Keratinocyte (primary cell): Measurements from ENCODE around the gene RNF150. TPM values are rescaled to one million over a fixed set of nuclear protein-coding genes. Genes with fewer than 3 reads are reported as not detected.

ENCODE experiments used
- DNase-seq: peaks from one replicate; pipeline ENCODE4 v3.0.0-alpha.2; 2011; ENCODE audit warnings: low read depth, missing footprints, low spot score
- FAIRE-seq: peaks from 2 replicates; lab custom pipeline; 2011; peaks lifted over from hg19 to GRCh38; lab: Jason Lieb, UNC
- H2AFZ ChIP-seq: 2 replicates; pipeline ENCODE4 v1.6.0; 2012; ENCODE audit warnings: low read length, control low read depth, inconsistent platforms; ENCODE audit not compliant: control insufficient read depth
- H3K27ac ChIP-seq: 2 replicates; pipeline ENCODE4 v1.5.1; 2011; ENCODE audit warnings: low read length; ENCODE audit not compliant: control insufficient read depth, insufficient read depth
- H3K27me3 ChIP-seq: 3 replicates; pipeline ENCODE4 v1.6.0; 2011; ENCODE audit warnings: low read length; ENCODE audit not compliant: control insufficient read depth, insufficient read depth; ENCODE audit errors: extremely low read depth
- H3K36me3 ChIP-seq, 2 experiments: 2 replicates in 1 of 2; 3 replicates in 1 of 2; pipeline ENCODE4 v1.5.1; 2011; ENCODE audit warnings: low read length in 2 of 2, mild to moderate bottlenecking in 1 of 2; ENCODE audit not compliant: control insufficient read depth in 2 of 2, insufficient read depth in 2 of 2; ENCODE audit errors: extremely low read depth in 1 of 2
- H3K4me1 ChIP-seq: 3 replicates; pipeline ENCODE4 v1.5.1; 2011; ENCODE audit warnings: low read length; ENCODE audit not compliant: control insufficient read depth, insufficient read depth; ENCODE audit errors: extremely low read depth
- H3K4me2 ChIP-seq: 3 replicates; pipeline ENCODE4 v1.6.0; 2011; ENCODE audit warnings: low read depth, low read length; ENCODE audit not compliant: control insufficient read depth, insufficient read depth; ENCODE audit errors: extremely low read depth
- H3K4me3 ChIP-seq, 3 experiments: fragments of 200-600 bp in 1 of 3; sonication (generic) in 1 of 3; 2 replicates in 2 of 3; 3 replicates in 1 of 3; pipeline ENCODE4 v1.5.1; 2011 to 2016; ENCODE audit warnings: low read length in 3 of 3, mild to moderate bottlenecking in 3 of 3, control low read depth in 2 of 3, inconsistent platforms in 1 of 3, low read depth in 1 of 3, mixed read lengths in 1 of 3, mixed run types in 1 of 3, moderate library complexity in 1 of 3; ENCODE audit not compliant: control insufficient read depth in 2 of 3, insufficient read depth in 2 of 3; ENCODE audit errors: extremely low read depth in 1 of 3
- H3K79me2 ChIP-seq: 2 replicates; pipeline ENCODE4 v1.6.0; 2012; ENCODE audit warnings: low read length; ENCODE audit not compliant: control insufficient read depth, insufficient read depth
- H3K9ac ChIP-seq: 3 replicates; pipeline ENCODE4 v1.6.0; 2011; ENCODE audit warnings: low read length; ENCODE audit not compliant: control insufficient read depth, insufficient read depth; ENCODE audit errors: extremely low read depth
- H3K9me1 ChIP-seq: 3 replicates; pipeline ENCODE4 v1.6.0; 2011; ENCODE audit warnings: low read length; ENCODE audit not compliant: control insufficient read depth, insufficient read depth; ENCODE audit errors: extremely low read depth
- H3K9me3 ChIP-seq: 2 replicates; pipeline ENCODE4 v1.5.1; 2012; ENCODE audit warnings: low read depth, low read length; ENCODE audit not compliant: control insufficient read depth
- H4K20me1 ChIP-seq: 3 replicates; pipeline ENCODE4 v1.6.0; 2011; ENCODE audit warnings: low read length; ENCODE audit not compliant: control insufficient read depth, insufficient read depth; ENCODE audit errors: extremely low read depth
- CTCF ChIP-seq, 3 experiments: IDR thresholded peaks in 1 of 3; conservative IDR thresholded peaks in 1 of 3; optimal IDR thresholded peaks in 1 of 3; 2 replicates in 2 of 3; 3 replicates in 1 of 3; pipeline versions ENCODE3 to v1.5.1; 2011; ENCODE audit warnings: low read length in 3 of 3, mild to moderate bottlenecking in 3 of 3, moderate library complexity in 2 of 3, control low read depth in 1 of 3, inconsistent platforms in 1 of 3; ENCODE audit not compliant: insufficient read depth in 2 of 3; ENCODE audit errors: extremely low read depth in 1 of 3
- EZH2 ChIP-seq: IDR thresholded peaks from one replicate; pipeline ENCODE4 v1.6.1; 2012; ENCODE audit warnings: inconsistent platforms, mild to moderate bottlenecking, low read length, moderate library complexity
- dilution Hi-C: fragments of 300-500 bp; cut with MboI; formaldehyde crosslinking; loops from one replicate; pipeline ENCODE4 v1.7.0; 2020; ENCODE audit warnings: low sequenced_read_pairs; ENCODE audit not compliant: extremely low pct_ligation_motif_present
- polyA plus RNA-seq, 5 experiments: library from polyadenylated mRNA; depleted of rRNA in 3 of 5; stranded (reverse) in 3 of 5; stranded (forward) in 1 of 5; unstranded in 1 of 5; fragments of >200 nt; gene quantifications; 1 replicate in 1 of 5; 2 replicates in 3 of 5; 3 replicates in 1 of 5; pipeline versions ENCODE4 v1.2.1 to v1.2.3, GENCODE V29; 2011 to 2012; ENCODE audit warnings: missing spikeins in 2 of 5, low read depth in 1 of 5, low replicate concordance in 1 of 5

Gene RNF150
- polyA plus RNA-seq, 1 donor (not counting 4 experiments of a cell fraction or from before 2014, with no cell fraction given), result 0.18 TPM

DNA sequence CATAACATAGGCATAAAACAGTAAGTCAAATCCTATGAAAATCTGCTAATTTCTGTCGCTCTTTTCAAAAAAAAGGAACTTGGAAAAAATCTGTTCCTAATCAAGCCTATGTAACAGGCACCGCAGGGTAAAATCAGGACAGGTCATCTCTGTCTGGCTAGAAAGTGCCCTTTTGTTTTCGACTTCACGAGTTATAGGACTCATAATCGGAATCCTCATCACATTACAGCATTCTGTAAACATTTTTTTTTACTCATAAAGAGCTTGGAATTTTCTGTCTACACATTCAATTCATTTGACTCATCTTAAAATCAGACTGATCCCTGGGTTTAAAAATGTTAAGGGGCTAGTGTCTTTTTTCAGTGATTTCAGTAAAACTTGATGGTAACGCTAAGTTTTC is 195.4 kb downstream of the RNF150 start:
- TF ChIP-seq CTCF (optimal IDR thresholded peaks at IDR 0.05 in 1 of 3, IDR thresholded peaks at IDR 0.05 in 1 of 3, conservative IDR thresholded peaks at IDR 0.05 in 1 of 3; ENCODE audit: extremely low read depth in 1 of 3, insufficient read depth in 2 of 3, low read length in 3 of 3) (no peak), EZH2 (no peak)
- H4K20me1 ChIP-seq, result no peaks in the 10 kb centered on the region
- no peaks in the 10 kb centered on the region for H3K9me1 ChIP-seq
- H3K4me1 ChIP-seq, result no peaks in the 10 kb centered on the region
- H3K4me2 ChIP-seq, result no peak overlapping the region
- H3K36me3 ChIP-seq, result no peaks in the 10 kb centered on the region
- no peak overlapping the region for H2AFZ ChIP-seq
- dilution Hi-C loops, result no loop called here
- H3K27me3 ChIP-seq, result no peaks in the 10 kb centered on the region
- FAIRE-seq (no peak), DNase-seq (no peak)
- no peak overlapping the region for H3K27ac ChIP-seq
- H3K4me3 ChIP-seq, result no peak overlapping the region
- H3K9ac ChIP-seq, result no peak overlapping the region
- no peaks in the 10 kb centered on the region for H3K79me2 ChIP-seq
- H3K9me3 ChIP-seq, result no peaks in the 10 kb centered on the region

DNA sequence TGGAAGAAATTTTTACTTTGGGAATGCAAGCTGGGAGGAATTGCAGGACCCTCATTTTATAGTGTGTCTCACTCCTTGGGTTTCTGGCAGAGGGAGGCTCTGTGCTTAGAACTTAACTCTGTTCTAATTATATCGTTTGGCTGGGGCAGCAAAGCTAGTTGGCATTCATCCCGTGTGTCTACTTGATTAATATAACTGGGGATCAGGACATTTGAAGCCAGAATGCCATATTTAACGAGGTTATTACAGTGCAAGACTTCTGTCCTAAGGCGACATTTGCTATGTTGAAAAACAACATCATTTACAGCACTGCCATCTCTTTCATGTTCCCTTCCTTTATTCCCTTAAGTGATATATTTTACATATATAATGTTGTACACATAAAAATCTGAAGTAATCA is 198.0 kb downstream of the RNF150 start:
- dilution Hi-C loops, result no loop called here
- Histone ChIP-seq H3K9ac (no peak overlapping the region), H3K36me3 (no peaks in the 10 kb centered on the region), H3K79me2 (no peaks in the 10 kb centered on the region), H3K4me3 (no peak overlapping the region), H3K4me2 (no peak overlapping the region), H3K4me1 (no peaks in the 10 kb centered on the region), H4K20me1 (no peaks in the 10 kb centered on the region), H3K9me1 (no peaks in the 10 kb centered on the region), H3K27me3 (no peaks in the 10 kb centered on the region), H3K27ac (no peak overlapping the region), H2AFZ (no peak overlapping the region), H3K9me3 (no peaks in the 10 kb centered on the region)
- TF ChIP-seq EZH2 (no peak), CTCF (optimal IDR thresholded peaks at IDR 0.05 in 1 of 3, IDR thresholded peaks at IDR 0.05 in 1 of 3, conservative IDR thresholded peaks at IDR 0.05 in 1 of 3; ENCODE audit: extremely low read depth in 1 of 3, insufficient read depth in 2 of 3, low read length in 3 of 3) (no peak)
- FAIRE-seq, result no peak
- DNase-seq, result no peak
